ENCODE measurements around the gene OR1D5.

The OR1D5 gene

GRCh38 chr17:3026856-3027751 is 36.3 kb downstream of the OR1D5 start:
- H3K9me3 ChIP-seq (ENCODE audit: insufficient read depth, low read length), result no peaks in the 10 kb centered on the region
- H3K27ac ChIP-seq (ENCODE audit: low read length), result no peak overlapping the region

DNA sequence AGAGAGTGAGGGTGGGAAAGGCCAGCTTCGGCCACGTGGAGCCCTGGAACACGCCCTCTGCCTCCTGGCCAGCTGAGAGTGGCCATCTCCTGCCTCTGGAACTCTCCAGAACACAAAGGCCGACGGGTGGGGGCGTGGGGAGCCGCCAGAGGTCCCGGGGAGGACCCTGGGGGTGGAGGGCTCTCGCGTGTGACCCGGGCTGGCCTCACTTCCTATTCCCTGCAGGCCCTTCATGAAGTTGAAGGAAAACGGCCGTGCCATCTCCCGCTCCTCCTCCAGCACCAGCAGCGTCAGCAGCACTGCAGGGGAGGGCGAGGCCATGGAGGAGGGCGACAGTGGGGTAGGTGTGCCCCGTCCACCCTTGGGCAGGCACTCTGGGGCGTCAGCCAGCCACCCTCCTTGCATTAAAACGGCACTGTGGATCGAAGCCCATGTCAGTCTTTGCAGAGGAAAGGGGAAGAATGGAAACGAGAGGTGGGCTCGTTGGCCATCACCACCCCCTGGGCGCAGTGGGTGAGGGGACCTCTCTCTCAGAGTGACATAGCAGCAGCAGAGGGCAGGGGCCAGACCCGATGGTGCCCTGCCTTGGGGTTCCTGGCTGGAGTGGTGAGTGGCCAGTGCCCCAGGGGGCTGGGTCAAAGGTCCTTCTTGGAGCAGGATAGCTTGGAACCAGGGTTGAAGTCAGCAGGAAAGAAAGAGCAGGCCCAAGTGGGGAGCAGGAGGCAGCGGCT is 37.1 kb downstream of the OR1D5 start:
- H3K27me3 ChIP-seq (ENCODE audit: low read depth, low read length), result no peaks in the 10 kb centered on the region
- H3K9ac ChIP-seq (ENCODE audit: low read length), result no peak overlapping the region
- TF ChIP-seq EZH2phosphoT487 (IDR thresholded peaks at IDR 0.05; ENCODE audit: low read depth), result no peak
- no peak overlapping the region for H2AFZ ChIP-seq (ENCODE audit: low read depth, low read length)
- no peaks in the 10 kb centered on the region for H3K4me1 ChIP-seq (ENCODE audit: low read length)
- H3K9me3 ChIP-seq (ENCODE audit: insufficient read depth, low read length), result no peaks in the 10 kb centered on the region
- H3K4me3 ChIP-seq (ENCODE audit: low read length), result no peak overlapping the region
- H4K20me1 ChIP-seq (ENCODE audit: insufficient read depth, low read length), result no peaks in the 10 kb centered on the region
- no peak overlapping the region for H3K4me2 ChIP-seq (ENCODE audit: low read length)
- H3K79me2 ChIP-seq (ENCODE audit: low read length), result no peaks in the 10 kb centered on the region
- H3K36me3 ChIP-seq (replicated peaks; ENCODE audit: low read depth, low read length), result peaks cover 13% of the 10 kb centered on the region
- no peak overlapping the region for H3K27ac ChIP-seq (ENCODE audit: low read length)

More at GRCh38 chr17:3026856-3027751, 36.3 kb downstream of the OR1D5 start:
- Histone ChIP-seq H4K20me1 (ENCODE audit: insufficient read depth, low read length) (no peaks in the 10 kb centered on the region), H3K79me2 (ENCODE audit: low read length) (no peaks in the 10 kb centered on the region), H2AFZ (ENCODE audit: low read depth, low read length) (no peak overlapping the region), H3K4me1 (ENCODE audit: low read length) (no peaks in the 10 kb centered on the region), H3K27me3 (ENCODE audit: low read depth, low read length) (no peaks in the 10 kb centered on the region), H3K4me2 (ENCODE audit: low read length) (no peak overlapping the region), H3K9ac (ENCODE audit: low read length) (no peak overlapping the region), H3K4me3 (ENCODE audit: low read length) (no peak overlapping the region), H3K36me3 (replicated peaks; ENCODE audit: low read depth, low read length) (peaks cover 8% of the 10 kb centered on the region)
- no peak for TF ChIP-seq EZH2phosphoT487 (IDR thresholded peaks at IDR 0.05; ENCODE audit: low read depth)
- TF ChIP-seq, protein P1, sequence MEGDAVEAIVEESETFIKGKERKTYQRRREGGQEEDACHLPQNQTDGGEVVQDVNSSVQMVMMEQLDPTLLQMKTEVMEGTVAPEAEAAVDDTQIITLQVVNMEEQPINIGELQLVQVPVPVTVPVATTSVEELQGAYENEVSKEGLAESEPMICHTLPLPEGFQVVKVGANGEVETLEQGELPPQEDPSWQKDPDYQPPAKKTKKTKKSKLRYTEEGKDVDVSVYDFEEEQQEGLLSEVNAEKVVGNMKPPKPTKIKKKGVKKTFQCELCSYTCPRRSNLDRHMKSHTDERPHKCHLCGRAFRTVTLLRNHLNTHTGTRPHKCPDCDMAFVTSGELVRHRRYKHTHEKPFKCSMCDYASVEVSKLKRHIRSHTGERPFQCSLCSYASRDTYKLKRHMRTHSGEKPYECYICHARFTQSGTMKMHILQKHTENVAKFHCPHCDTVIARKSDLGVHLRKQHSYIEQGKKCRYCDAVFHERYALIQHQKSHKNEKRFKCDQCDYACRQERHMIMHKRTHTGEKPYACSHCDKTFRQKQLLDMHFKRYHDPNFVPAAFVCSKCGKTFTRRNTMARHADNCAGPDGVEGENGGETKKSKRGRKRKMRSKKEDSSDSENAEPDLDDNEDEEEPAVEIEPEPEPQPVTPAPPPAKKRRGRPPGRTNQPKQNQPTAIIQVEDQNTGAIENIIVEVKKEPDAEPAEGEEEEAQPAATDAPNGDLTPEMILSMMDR (IDR thresholded peaks at IDR 0.05; ENCODE audit: low read depth, low read length), result no peak

DNA sequence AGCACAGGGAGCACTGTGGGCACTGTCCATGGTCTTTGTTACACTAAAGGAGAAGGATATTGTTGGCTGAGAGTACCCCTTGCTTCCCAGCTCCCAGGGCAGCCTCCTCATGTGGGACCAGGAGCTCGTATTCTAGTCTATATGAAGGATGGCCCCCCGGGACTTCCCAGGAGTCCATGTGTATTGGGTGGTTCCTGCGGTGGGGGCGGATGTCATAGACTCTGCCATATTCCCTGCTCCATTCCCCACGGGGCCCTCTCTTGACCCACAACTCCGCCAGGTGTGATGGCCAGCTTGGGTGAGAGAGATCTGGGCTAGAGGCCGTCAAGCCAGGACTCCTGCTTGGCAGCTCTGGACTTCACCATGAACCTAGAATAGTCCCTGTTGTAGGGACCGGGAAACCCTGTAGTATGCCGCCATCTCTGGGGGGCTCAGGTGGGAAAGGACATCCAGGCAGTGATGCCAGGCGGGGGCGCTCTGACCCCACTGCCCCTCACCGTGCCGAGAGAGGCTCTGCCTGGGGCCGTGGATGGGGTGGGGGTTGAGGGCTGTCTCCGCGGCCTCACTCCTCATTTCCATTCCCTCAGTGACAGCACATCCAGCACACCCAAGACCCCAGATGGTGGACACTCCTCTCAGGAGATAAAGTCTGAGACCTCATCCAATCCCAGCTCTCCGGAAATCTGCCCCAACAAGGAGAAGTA is 37.8 kb downstream of the OR1D5 start:
- Histone ChIP-seq H4K20me1 (ENCODE audit: insufficient read depth, low read length) (no peaks in the 10 kb centered on the region), H3K27ac (ENCODE audit: low read length) (no peak overlapping the region), H3K4me2 (ENCODE audit: low read length) (no peak overlapping the region), H3K36me3 (replicated peaks; ENCODE audit: low read depth, low read length) (peaks cover 16% of the 10 kb centered on the region), H2AFZ (ENCODE audit: low read depth, low read length) (no peak overlapping the region), H3K4me1 (ENCODE audit: low read length) (no peaks in the 10 kb centered on the region), H3K27me3 (ENCODE audit: low read depth, low read length) (no peaks in the 10 kb centered on the region), H3K9ac (ENCODE audit: low read length) (no peak overlapping the region), H3K79me2 (ENCODE audit: low read length) (no peaks in the 10 kb centered on the region), H3K9me3 (ENCODE audit: insufficient read depth, low read length) (no peaks in the 10 kb centered on the region), H3K4me3 (ENCODE audit: low read length) (no peak overlapping the region)
- no peak for TF ChIP-seq EZH2phosphoT487 (IDR thresholded peaks at IDR 0.05; ENCODE audit: low read depth)
- TF ChIP-seq, protein P1 (IDR thresholded peaks at IDR 0.05; ENCODE audit: low read depth, low read length), result no peak

GRCh38 chr17:3024346-3024745 is 39.1 kb downstream of the OR1D5 start:
- no peak overlapping the region for H3K9ac ChIP-seq (ENCODE audit: low read length)
- no peak overlapping the region for H3K27ac ChIP-seq (ENCODE audit: low read length)
- H4K20me1 ChIP-seq (ENCODE audit: insufficient read depth, low read length), result no peaks in the 10 kb centered on the region
- H3K4me2 ChIP-seq (ENCODE audit: low read length), result no peak overlapping the region
- TF ChIP-seq, protein P1 (IDR thresholded peaks at IDR 0.05; ENCODE audit: low read depth, low read length), result no peak
- TF ChIP-seq EZH2phosphoT487 (IDR thresholded peaks at IDR 0.05; ENCODE audit: low read depth), result no peak
- H2AFZ ChIP-seq (ENCODE audit: low read depth, low read length), result no peak overlapping the region
- no peaks in the 10 kb centered on the region for H3K9me3 ChIP-seq (ENCODE audit: insufficient read depth, low read length)
- no peaks in the 10 kb centered on the region for H3K4me1 ChIP-seq (ENCODE audit: low read length)
- H3K36me3 ChIP-seq (replicated peaks; ENCODE audit: low read depth, low read length), result peaks cover 17% of the 10 kb centered on the region
- no peaks in the 10 kb centered on the region for H3K79me2 ChIP-seq (ENCODE audit: low read length)
- no peaks in the 10 kb centered on the region for H3K27me3 ChIP-seq (ENCODE audit: low read depth, low read length)
- H3K4me3 ChIP-seq (ENCODE audit: low read length), result no peak overlapping the region

Measured in OCI-LY3 (cell line).